Stimulated activated CD4-positive, alpha-beta T cell treated with anti-CD3 and anti-CD28 coated beads, Interleukin-12 subunit alpha, Interleukin-12 subunit beta, amount 100 ng/mL, for 24 hours (primary cell): ENCODE data around the gene NOX1.
"Not testable (repeated sequence)": the region's sequence is repeated elsewhere in the genome, so short reads cannot be mapped to it uniquely, and the experiment has no call there.

Experiments used
- DNase-seq, 2 experiments: peaks; one replicate each; pipeline ENCODE4 v3.0.0-alpha.2; 2020; ENCODE audit warnings: low read depth in 2 of 2

Gene NOX1

DNA sequence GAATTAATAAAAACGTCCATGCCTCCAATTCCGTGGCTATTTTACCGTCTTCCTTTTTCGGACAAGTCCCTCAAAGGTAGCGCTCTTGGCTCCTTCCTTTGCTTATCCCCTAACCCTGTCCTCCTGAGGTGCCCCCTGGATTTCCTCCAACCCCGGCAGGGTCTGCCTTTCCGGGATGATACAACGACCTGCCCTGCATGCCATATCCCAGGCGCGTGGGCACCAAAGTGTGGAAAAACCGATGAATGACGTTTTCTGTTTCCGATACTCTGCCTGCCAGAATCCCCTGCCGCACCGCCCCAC, 54.7 kb downstream of the NOX1 start:
- no peak for DNase-seq

- DNase-seq, result no peak
These were observed 56.8 kb downstream of the NOX1 start for GRCh38 chrX:100817340-100817739.

DNA sequence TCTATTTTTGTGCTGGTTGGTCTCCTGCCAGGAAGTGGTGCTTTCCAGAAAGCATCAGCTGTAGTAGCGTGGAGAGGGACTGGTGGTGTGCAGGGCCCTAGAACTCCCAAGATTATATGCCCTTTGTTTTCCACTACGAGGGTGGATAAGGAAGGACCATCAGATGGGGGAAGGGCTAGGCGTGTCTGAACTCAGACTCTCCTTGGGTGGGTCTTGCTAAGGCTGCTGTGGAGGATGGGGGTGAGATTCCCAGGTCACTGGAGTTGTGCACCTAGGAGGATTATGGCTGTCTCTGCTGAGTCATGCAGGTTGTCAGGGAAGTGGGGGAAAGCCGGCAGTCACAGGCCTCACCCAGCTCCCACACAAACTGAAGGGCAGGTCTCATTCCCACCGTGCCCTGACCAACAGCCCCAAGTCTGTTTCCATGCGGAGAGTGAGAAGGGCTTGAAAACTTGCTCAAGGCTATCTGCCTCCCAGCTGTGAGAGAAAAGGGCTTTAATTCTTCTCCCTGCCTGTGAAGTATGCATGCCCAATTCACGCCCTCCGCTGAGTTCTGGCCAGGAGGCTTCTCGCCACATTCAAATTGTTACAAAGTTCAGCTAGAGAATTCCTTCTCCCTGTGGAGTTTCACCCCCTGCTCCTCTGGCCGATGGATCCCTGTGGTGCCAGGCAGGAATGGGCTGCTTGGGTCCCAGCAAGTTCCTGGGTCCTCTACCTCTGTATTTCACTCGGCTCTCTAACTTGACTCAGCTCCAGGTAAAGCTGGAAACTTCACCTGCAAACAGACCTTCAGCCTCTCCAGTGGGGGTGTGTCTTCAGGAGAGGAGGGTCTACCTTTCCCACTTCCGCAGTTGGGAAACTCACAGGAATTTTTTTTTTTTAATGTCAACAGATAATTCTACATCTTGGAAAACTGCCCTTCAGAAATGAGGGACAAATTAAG, 61.7 kb downstream of the NOX1 start:
- no peak for DNase-seq

GRCh38 chrX:100808265-100808664, 65.9 kb downstream of the NOX1 start:
- not testable (repeated sequence) for DNase-seq

DNA sequence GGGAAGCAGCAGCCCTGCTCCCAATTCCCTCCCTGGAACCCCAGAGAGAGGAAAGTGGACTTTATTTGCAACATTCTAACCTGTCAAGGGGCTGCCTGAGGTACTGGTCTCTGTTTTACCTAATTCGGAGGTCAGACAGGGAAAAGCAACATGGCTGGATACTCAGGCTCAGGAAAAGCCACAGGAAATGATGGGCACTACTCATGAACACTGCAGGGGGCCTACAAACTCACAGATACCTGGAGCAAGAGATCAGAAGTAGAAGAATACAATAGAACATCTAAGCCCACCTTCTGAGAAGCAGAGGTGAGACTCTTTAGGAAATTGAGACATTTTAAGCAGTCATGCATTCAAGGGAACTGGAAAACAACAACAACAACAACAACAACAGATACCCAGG, 69.4 kb downstream of the NOX1 start:
- DNase-seq, result no peak

- DNase-seq, result no peak
These were observed 71.3 kb downstream of the NOX1 start for GRCh38 chrX:100802843-100803242.

- DNase-seq, result no peak
These were observed 75.5 kb downstream of the NOX1 start for GRCh38 chrX:100798484-100799214.

GRCh38 chrX:100797359-100797758, 76.8 kb downstream of the NOX1 start:
- DNase-seq, result no peak

DNA sequence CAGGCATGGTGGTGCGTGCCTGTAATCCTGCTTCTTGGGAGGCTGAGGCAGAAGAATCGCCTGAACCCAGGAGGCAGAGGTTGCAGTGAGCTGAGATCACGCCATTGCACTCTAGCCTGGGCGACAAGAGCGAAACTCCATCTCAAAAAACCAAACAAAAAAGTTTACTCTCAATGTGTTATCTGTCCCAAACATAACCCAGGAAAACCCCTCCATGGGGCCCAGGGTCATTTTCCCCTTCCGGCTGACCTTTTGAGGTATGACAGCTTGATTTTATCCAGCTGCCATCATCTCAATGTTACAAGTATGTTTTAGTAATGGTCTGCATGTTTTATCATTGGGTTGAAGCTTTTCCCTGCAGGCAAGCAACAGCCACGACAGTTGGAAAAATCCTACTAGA, 77.8 kb downstream of the NOX1 start:
- not testable (repeated sequence) for DNase-seq
